Neutrophil (primary cell): ENCODE results near the gene WDTC1.

Experiments used
- H3K27ac ChIP-seq: fragments of 200-600 bp; sonication (generic); 2 replicates; pipeline ENCODE4 v1.5.1; 2016; ENCODE audit warnings: mild to moderate bottlenecking, moderate library complexity
- H3K27me3 ChIP-seq: fragments of 200-600 bp; sonication (generic); 2 replicates; pipeline ENCODE4 v1.6.0; 2016; ENCODE audit warnings: mild to moderate bottlenecking
- H3K36me3 ChIP-seq: fragments of 200-600 bp; sonication (generic); 2 replicates; pipeline ENCODE4 v1.5.1; 2017
- H3K4me1 ChIP-seq, 2 experiments: fragments of 200-600 bp in 1 of 2; sonication (generic) in 1 of 2; 1 replicate in 1 of 2; 2 replicates in 1 of 2; pipeline versions ENCODE4 v1.5.1 to v1.6.1; 2013 to 2016; ENCODE audit warnings: low read depth in 1 of 2, low read length in 1 of 2, mild to moderate bottlenecking in 1 of 2, moderate library complexity in 1 of 2; ENCODE audit not compliant: control insufficient read depth in 1 of 2, insufficient read depth in 1 of 2
- H3K4me3 ChIP-seq, 2 experiments: fragments of 200-600 bp in 1 of 2; sonication (generic) in 1 of 2; 1 replicate in 1 of 2; 2 replicates in 1 of 2; pipeline ENCODE4 v1.5.1; 2013 to 2016; ENCODE audit warnings: low read depth in 1 of 2, low read length in 1 of 2, mild to moderate bottlenecking in 1 of 2, moderate library complexity in 1 of 2
- H3K9me3 ChIP-seq: fragments of 200-600 bp; sonication (generic); 2 replicates; pipeline ENCODE4 v1.5.1; 2016
- CTCF ChIP-seq: fragments of 200-600 bp; sonication (generic); IDR thresholded peaks from 2 replicates; pipeline ENCODE4 v1.5.1; 2016; ENCODE audit warnings: antibody characterized with exemption

WDTC1 gene

GRCh38 chr1:27331426-27331825, 97.0 kb downstream of the WDTC1 start:
- Histone ChIP-seq H3K9me3 (no peaks in the 10 kb centered on the region), H3K27ac (peak overlapping the region; percentile 54), H3K27me3 (no peaks in the 10 kb centered on the region), H3K4me1 (peaks cover 0 to 11% of the 10 kb centered on the region in 2 experiments), H3K36me3 (peaks cover 78% of the 10 kb centered on the region), H3K4me3 (no peak overlapping the region)
- TF ChIP-seq CTCF, result no peak

- no peak for TF ChIP-seq CTCF
- H3K27me3 ChIP-seq, result no peaks in the 10 kb centered on the region
- no peaks in the 10 kb centered on the region for H3K9me3 ChIP-seq
- peak overlapping the region; percentile 54 for H3K27ac ChIP-seq
- H3K36me3 ChIP-seq, result peaks cover 79% of the 10 kb centered on the region
- H3K4me3 ChIP-seq, result no peak overlapping the region
- peaks cover 0 to 11% of the 10 kb centered on the region in 2 experiments for H3K4me1 ChIP-seq
These were observed 97.5 kb downstream of the WDTC1 start for GRCh38 chr1:27331922-27332321.

DNA sequence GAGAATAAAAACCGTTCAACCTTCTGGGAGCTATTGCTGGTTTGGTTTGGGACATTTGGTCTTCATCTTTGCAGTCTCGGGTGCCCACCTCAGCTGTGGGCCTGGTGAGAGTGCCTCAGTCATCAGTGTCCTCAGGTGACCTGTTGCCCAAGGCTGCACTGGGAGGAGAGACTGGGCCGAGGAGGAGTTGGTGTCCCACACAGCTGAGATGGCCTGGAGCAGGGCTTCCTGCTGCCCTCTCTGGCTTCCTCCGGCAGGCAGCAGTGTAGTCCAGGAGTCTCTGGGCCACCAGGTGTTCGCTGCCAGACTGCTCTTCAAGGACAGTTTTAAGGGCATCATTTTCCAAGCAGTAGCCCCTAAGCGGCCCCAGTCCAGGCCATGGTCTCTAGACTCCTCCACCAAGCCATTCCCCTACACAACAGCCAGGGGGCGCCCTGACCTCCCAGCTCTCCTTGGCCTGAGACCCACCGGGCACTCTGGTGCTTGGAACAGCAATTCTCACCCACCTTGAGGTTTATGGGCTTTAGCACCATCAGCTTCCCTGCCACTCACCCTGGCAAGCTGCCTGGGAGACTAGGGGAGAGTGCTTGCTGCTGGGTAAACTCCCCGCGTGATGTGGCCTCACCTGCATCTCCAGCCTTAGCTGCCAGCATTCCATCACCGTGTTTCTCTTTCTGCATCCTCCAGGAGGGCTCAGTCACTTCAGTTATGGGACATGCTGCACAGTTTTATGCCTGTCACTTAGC, 98.3 kb downstream of the WDTC1 start:
- H3K9me3 ChIP-seq, result no peaks in the 10 kb centered on the region
- H3K36me3 ChIP-seq, result peaks cover 71% of the 10 kb centered on the region
- no peaks in the 10 kb centered on the region for H3K27me3 ChIP-seq
- TF ChIP-seq CTCF, result peak; percentile 88
- peaks cover 0 to 11% of the 10 kb centered on the region in 2 experiments for H3K4me1 ChIP-seq
- peak overlapping the region; percentile 54 for H3K27ac ChIP-seq
- no peak overlapping the region for H3K4me3 ChIP-seq

DNA sequence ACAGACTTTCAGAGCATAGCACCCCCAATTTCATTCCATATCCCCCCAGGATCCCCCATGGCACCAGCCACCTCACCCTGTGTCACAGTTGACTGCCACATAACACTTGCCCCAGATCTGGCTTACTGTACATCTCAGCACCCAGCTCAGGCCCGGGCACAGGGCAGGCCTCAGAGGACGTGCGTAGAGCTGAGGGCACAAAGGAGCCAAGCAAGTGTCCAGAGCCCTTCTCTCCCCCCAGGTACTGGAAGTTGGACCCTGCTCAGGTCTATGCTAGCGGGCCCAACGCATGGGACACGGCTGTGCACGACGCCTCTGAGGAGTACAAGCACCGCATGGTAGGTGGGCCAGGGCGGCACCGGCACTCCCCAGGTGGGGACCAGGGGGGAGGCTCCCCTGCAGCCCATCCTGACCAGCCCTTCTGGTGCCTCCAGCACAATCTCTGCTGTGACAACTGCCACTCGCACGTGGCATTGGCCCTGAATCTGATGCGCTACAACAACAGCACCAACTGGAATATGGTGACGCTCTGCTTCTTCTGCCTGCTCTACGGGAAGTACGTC, 99.4 kb downstream of the WDTC1 start:
- Histone ChIP-seq H3K4me1 (peaks cover 2 to 14% of the 10 kb centered on the region in 2 experiments), H3K4me3 (no peak overlapping the region), H3K9me3 (no peaks in the 10 kb centered on the region), H3K27me3 (no peaks in the 10 kb centered on the region), H3K36me3 (peaks cover 65% of the 10 kb centered on the region), H3K27ac (no peak overlapping the region)
- TF ChIP-seq CTCF, result no peak

DNA sequence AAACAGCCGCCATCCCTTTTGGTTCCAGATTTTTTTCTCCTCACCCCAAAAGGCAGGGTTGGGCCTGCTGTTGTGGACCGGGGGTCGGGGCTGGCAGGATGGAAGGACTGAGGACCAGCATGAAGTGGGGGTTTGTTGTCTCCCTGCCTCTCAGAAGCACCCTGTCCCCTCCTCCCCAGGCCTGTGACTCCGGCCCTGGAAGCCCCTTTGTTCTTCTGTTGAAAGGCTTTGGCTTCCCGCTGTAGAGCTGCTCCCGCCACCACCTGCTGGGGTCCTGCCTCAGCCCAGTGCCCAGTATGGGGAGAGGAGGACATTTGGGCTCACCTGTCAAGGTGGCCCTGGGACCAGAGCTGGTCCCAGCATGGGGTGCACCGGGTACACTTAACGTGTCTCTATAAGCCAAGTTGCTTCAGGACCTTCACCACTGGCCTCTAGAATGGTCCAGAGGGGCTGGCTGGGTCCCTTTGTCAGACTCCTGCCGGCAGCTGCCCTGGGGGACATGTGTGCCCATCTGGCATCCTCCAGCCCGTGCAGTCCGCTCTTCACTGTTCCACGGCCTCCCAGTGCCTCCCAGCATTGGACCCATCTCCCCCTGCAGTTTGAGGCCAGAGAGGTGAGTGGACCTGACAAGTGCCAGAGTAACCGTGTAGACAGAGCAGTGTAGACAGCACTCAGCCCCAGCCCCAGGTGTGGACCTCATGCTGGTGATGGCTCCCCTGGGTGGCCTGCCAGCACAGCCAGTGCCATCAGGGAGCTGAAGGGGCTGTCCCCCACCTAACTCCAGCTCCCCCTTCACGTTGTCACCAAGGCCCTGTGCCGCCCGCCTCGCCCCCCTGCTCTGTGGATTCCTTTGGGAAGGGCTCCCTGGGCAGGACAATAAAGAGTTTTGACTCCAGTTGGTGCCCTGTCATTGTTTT, 101.3 kb downstream of the WDTC1 start:
- peaks cover 60% of the 10 kb centered on the region for H3K36me3 ChIP-seq
- no peaks in the 10 kb centered on the region for H3K27me3 ChIP-seq
- no peak for TF ChIP-seq CTCF
- H3K4me3 ChIP-seq, result no peak overlapping the region
- no peak overlapping the region for H3K27ac ChIP-seq
- peaks cover 15 to 29% of the 10 kb centered on the region in 2 experiments for H3K4me1 ChIP-seq
- H3K9me3 ChIP-seq, result no peaks in the 10 kb centered on the region
